H54 (cell line): ENCODE data around the gene TREX2.
A peak's percentile ranks its signal among the peaks of the same experiment; 100 is the strongest.

Experiments
- DNase-seq: peaks from one replicate; pipeline ENCODE4 v3.0.0; 2011; ENCODE audit warnings: low spot score, mixed read lengths; ENCODE audit not compliant: insufficient read length
- FAIRE-seq: peaks from 3 replicates; lab custom pipeline; 2011; peaks lifted over from hg19 to GRCh38; lab: Jason Lieb, UNC
- POLR2A ChIP-seq: IDR thresholded peaks from 2 replicates; pipeline ENCODE4 v1.6.1; 2011; ENCODE audit warnings: low read depth, mild to moderate bottlenecking, low read length

Gene TREX2

GRCh38 chrX:153423652-153424051, 22.2 kb downstream of the TREX2 start:
- no peak for FAIRE-seq
- no peak for TF ChIP-seq POLR2A
- DNase-seq, result no peak

GRCh38 chrX:153421856-153422255, 24.0 kb downstream of the TREX2 start:
- TF ChIP-seq POLR2A, result no peak
- FAIRE-seq (no peak), DNase-seq (no peak)

- TF ChIP-seq POLR2A, result no peak
- DNase-seq (no peak), FAIRE-seq (no peak)
Measured at GRCh38 chrX:153420851-153421599, 24.8 kb downstream of the TREX2 start.

- FAIRE-seq (no peak), DNase-seq (no peak)
- TF ChIP-seq POLR2A, result no peak
Measured at GRCh38 chrX:153417637-153418036, 28.2 kb downstream of the TREX2 start.

DNA sequence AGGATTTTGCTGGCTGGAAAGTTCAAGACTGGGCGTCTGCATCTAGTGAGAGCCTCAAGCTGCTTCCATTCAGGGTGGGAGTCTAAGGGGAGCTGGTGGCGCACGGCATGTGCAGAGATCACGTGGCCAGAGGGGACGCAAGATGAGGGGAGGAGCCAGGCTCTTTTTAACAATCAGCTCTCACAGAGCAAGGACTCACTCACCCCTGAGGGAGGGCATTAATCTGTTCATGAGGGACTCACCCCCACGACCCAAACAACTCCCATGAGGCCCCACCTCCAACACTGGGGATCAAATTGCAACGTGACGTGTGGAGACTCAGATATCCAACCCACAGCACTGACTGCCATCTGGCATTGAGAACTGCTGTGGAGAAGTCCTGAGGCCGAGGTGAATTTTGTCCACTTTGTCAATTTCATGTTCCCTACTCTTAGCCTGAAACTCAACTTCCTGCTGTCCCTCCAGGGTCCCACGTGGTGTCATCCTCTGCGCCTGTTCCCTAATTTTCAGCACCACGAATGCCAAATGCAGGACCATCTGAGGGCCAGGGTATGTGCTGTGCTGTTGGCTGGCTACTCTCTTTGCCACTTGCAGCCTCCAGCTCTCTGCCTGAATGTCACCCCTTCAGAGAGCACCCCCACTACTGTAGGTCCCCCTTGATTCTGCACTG, 28.9 kb downstream of the TREX2 start:
- no peak for TF ChIP-seq POLR2A
- FAIRE-seq (no peak), DNase-seq (no peak)

GRCh38 chrX:153414856-153415510, 30.9 kb downstream of the TREX2 start:
- no peak for TF ChIP-seq POLR2A
- DNase-seq (no peak), FAIRE-seq (no peak)

DNA sequence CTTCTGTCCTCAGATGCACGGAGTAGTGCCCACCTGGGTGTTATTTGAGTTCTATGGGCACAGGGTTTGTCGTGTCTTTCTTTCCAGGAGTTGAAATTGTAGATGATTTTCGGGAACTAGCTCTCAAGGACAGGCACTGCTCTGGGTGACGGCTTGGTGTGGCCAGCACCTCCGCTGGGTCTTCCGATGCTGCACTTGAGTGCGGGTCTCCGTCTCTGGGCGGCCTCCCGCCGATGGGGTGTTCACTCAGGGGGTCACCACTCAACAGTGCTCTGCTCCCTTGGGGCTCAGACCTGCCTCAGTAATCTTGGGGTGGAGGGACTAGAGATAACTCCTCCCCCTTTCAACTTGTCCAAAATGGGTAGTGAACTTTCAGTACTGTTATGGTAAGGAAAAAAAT, 32.1 kb downstream of the TREX2 start:
- DNase-seq (no peak), FAIRE-seq (no peak)
- no peak for TF ChIP-seq POLR2A

DNA sequence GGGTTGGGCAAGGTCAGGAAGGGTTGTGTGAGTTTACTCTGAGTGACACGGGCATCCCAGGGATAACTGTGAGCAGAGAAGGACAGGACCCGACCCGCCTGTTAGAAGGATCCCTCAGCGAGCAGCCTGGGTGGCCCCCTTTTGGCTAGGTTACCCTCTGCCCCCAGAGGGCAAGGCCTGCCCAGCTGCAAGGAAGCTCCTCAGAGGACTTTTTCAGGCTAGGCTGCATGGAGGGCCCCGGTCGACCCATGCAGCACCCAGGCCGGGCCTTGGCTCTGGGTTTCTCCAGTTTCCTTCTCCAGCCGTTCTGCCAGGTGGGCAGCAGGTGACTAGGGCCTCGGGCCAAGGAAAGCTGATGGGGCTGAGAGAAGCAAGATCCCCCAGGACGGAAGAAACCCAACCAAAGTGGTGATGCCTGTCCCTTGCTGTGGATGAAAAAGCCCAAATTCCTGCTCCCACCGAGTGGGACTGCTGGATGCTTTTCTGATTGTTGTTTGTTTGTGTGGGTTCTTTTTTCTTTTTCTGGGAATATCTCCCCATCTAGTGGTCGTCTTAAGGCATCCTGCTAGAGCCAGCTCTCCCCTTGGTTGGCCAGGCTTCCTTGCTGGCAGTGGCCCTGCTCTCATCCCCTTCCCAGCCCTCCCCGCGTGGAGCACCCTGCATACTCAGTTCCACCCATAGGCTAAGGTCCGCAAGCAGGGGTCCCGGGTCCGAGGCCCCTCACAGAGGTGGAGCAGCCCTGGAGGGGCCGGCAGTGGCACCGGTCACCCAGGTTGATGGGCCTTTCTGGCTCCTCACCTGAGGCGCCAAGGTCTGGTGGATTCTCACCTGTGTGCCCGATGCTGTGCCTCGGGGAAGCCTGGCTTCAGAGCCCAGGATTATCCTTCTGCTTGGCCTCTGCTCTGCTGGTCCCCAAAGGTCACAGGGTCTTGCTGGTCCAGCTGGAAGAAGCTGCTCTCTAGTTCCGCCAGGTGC, 32.8 kb downstream of the TREX2 start:
- DNase-seq, result no peak
- no peak for TF ChIP-seq POLR2A
- FAIRE-seq, result no peak

GRCh38 chrX:153411988-153412574, 33.8 kb downstream of the TREX2 start:
- TF ChIP-seq POLR2A, result no peak
- FAIRE-seq, result no peak
- no peak for DNase-seq

GRCh38 chrX:153411255-153411987, 34.4 kb downstream of the TREX2 start, which contains the start of gene ZFP92:
Gene ZFP92 (plus strand): TSS chrX:153411472. CDS start chrX:153418323, 6,851 bp downstream.
- no peak for TF ChIP-seq POLR2A
- FAIRE-seq (no peak), DNase-seq (peak; percentile 64)

- FAIRE-seq (no peak), DNase-seq (no peak)
- TF ChIP-seq POLR2A, result no peak
Measured at GRCh38 chrX:153410888-153411254, 35.0 kb downstream of the TREX2 start.

GRCh38 chrX:153410373-153410772, 35.5 kb downstream of the TREX2 start:
- no peak for FAIRE-seq
- TF ChIP-seq POLR2A, result no peak
- no peak for DNase-seq
